Activated CD4-positive, alpha-beta memory T cell treated with anti-CD3 and anti-CD28 coated beads for 36 hours (primary cell): Measurements from ENCODE around the gene LYRM4. TPM values are rescaled to one million over a fixed set of nuclear protein-coding genes. Genes with fewer than 3 reads are reported as not detected.
"Not testable (repeated sequence)": the region's sequence is repeated elsewhere in the genome, so short reads cannot be mapped to it uniquely, and the experiment has no call there.

Source experiments
- CTCF ChIA-PET: fragments of 350-600 bp; sonication (Branson Sonifier 250); formaldehyde crosslinking; loops from one replicate; lab custom pipeline; 2021; ENCODE audit warnings: antibody characterized with exemption, inconsistent platforms; lab: Charles Lee
- POLR2A ChIA-PET: fragments of 350-600 bp; sonication (Branson Sonifier 250); formaldehyde crosslinking; loops from one replicate; lab custom pipeline; 2021; ENCODE audit warnings: antibody characterized with exemption; lab: Charles Lee
- DNase-seq: peaks from one replicate; pipeline ENCODE4 v3.0.0-alpha.2; 2020
- H3K27ac Mint-ChIP-seq: one replicate; pipeline ENCODE4 v1.8.0; 2021; ENCODE audit warnings: mixed read lengths
- H3K27me3 Mint-ChIP-seq: one replicate; pipeline ENCODE4 v1.8.0; 2021; ENCODE audit warnings: mixed read lengths
- H3K36me3 Mint-ChIP-seq: one replicate; pipeline ENCODE4 v1.8.0; 2021; ENCODE audit warnings: mixed read lengths
- H3K4me1 Mint-ChIP-seq: one replicate; pipeline ENCODE4 v1.8.0; 2021; ENCODE audit warnings: low read depth, mixed read lengths
- H3K4me3 Mint-ChIP-seq: one replicate; pipeline ENCODE4 v1.8.0; 2021; ENCODE audit warnings: mild to moderate bottlenecking, mixed read lengths
- H3K9me3 Mint-ChIP-seq: one replicate; pipeline ENCODE4 v1.8.0; 2021; ENCODE audit warnings: mixed read lengths
- intact Hi-C: fragments of 100-400 bp; cut with micrococcal nuclease; formaldehyde crosslinking; loops from one replicate; pipeline ENCODE4 v1.15.1; 2023
- microRNA-seq: library from miRNA; unstranded; fragments of <30 nt; microRNA quantifications from one replicate; pipeline ENCODE4 v1.2.0, GENCODE V29; 2022; ENCODE audit warnings: borderline number of aligned reads, borderline microRNAs expressed, borderline replicate concordance
- total RNA-seq, 2 experiments: library from RNA; stranded (reverse); gene quantifications; one replicate each; pipeline ENCODE4 v1.2.3, GENCODE V29; 2021

The LYRM4 gene
- total RNA-seq, 2 experiments from 2014 or later, result 50.6 to 53.6 TPM

GRCh38 chr6:5060439-5060838 lies 200.3 kb downstream of the LYRM4 start:
- H3K27ac Mint-ChIP-seq, intact Hi-C loops, H3K4me3 Mint-ChIP-seq, H3K9me3 Mint-ChIP-seq, H3K27me3 Mint-ChIP-seq, CTCF ChIA-PET, DNase-seq, POLR2A ChIA-PET, H3K36me3 Mint-ChIP-seq, H3K4me1 Mint-ChIP-seq: not testable (repeated sequence)

DNA sequence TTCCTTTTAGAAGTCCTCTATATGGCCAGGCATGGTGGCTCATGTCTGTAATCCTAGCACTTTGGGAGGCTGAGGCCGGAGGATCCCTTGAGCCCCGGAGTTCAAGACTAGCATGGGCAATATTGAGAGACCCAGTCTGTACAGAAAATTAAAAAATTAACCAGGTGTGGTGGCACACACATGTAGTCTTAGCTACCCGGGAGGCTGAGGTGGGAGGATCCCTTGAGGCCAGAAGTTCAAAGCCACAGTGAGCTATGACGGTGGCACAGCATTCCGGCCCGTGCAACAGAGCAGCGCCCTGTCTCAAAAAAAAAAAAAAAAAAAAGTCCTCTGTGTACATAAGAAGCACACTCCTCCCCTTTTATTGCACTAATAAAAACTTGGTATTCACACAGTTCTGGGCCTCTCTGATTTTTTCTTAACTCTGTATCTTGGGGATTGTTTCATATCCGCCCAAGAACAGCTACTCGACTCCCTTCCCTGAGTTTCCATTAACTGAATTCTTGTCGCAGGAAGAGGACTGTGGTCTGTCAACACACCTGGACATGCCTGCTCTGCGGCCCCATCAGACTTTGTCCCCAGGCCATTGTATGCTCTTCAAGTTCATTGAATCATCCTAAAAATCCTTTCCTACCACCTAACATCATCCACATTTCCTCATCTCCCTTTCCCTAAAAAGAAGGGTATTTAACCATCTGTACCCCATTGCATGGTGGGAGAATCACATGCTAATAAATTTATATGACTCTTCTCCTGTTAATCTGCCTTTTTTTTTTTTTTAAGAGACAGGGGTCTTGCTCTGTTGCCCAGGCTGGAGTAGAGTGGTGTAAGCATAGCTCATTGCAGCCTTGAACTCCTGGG lies 201.5 kb downstream of the LYRM4 start:
- POLR2A ChIA-PET, result no interaction called here
- CTCF ChIA-PET, result no interaction called here
- no peaks in the 10 kb centered on the region for H3K4me1 Mint-ChIP-seq

More for the DNA sequence above, 201.5 kb downstream of the LYRM4 start:
- Mint-ChIP-seq H3K9me3 (peaks cover 3% of the 10 kb centered on the region), H3K27me3 (peaks cover 3% of the 10 kb centered on the region), H3K36me3 (no peaks in the 10 kb centered on the region), H3K4me3 (no peak overlapping the region), H3K27ac (no peak overlapping the region)
- no peak for DNase-seq
- intact Hi-C loops, result no loop called here

Small RNA genes within 50 kb of the gene (microRNA-seq; reads per million reads assigned to microRNA genes)
- 6.3 reads per million, percentile 23 among the genes with 10 or more reads in this experiment for gene MIR3691

Other genes with a start within 250 kb of the LYRM4 start
- not detected for gene PPP1R3G, start 175.6 kb downstream of the LYRM4 start, total RNA-seq
- 10 to 100 TPM; 22.7 to 23.7 TPM for gene FARS2, start 563 bp upstream of the LYRM4 start, total RNA-seq